Heart right ventricle (tissue), 16 donors: ENCODE data around the gene PDLIM3. TPM values are rescaled to one million over a fixed set of nuclear protein-coding genes. Genes with fewer than 3 reads are reported as not detected.
A peak's percentile ranks its signal among the peaks of the same experiment; 100 is the strongest.

Source experiments
- ATAC-seq, 8 donors: fragments of 200-7000 bp; cut with Tn5 transposase; one replicate each; pipeline ENCODE4 v1.9.1; 2020; ENCODE audit warnings: mild to moderate bottlenecking in 8 of 8, moderate library complexity in 8 of 8, moderate number of reproducible peaks in 1 of 8
- DNase-seq, 2 donors: peaks; one replicate each; pipeline ENCODE4 v3.0.0-alpha.2; 2020
- H3K27ac ChIP-seq, 10 donors: fragments of 200-600 bp; sonication (generic) in 2 of 10; one replicate each; pipeline versions ENCODE4 v1.5.0 to v1.8.0; 2020 to 2022; ENCODE audit warnings: mild to moderate bottlenecking in 3 of 10
- H3K27me3 ChIP-seq, 7 donors: fragments of 200-600 bp; one replicate each; pipeline ENCODE4 v1.8.0; 2021 to 2022; ENCODE audit warnings: mild to moderate bottlenecking in 2 of 7
- H3K36me3 ChIP-seq, 9 donors: fragments of 200-600 bp; sonication (generic) in 1 of 9; one replicate each; pipeline versions ENCODE4 v1.5.0 to v1.8.0; 2020 to 2022; ENCODE audit warnings: mild to moderate bottlenecking in 2 of 9
- H3K4me1 ChIP-seq, 9 donors: fragments of 200-600 bp; sonication (generic) in 1 of 9; one replicate each; pipeline versions ENCODE4 v1.5.0 to v1.8.0; 2020 to 2022; ENCODE audit warnings: mild to moderate bottlenecking in 4 of 9
- H3K4me3 ChIP-seq, 10 donors: fragments of 200-600 bp; sonication (generic) in 2 of 10; one replicate each; pipeline versions ENCODE4 v1.5.0 to v1.8.0; 2020 to 2022; ENCODE audit warnings: mild to moderate bottlenecking in 7 of 10, moderate library complexity in 2 of 10
- H3K9me3 ChIP-seq, 11 donors: fragments of 200-600 bp in 10 of 11; sonication (generic) in 2 of 11; one replicate each; pipeline versions ENCODE4 v1.5.0 to v1.8.0; 2013 to 2022; ENCODE audit warnings: mild to moderate bottlenecking in 2 of 11, control low read depth in 1 of 11, moderate library complexity in 1 of 11
- WGBS, 2 donors: extraction: QIAGEN DNeasy Blood & Tissue Kit; methylation state at CpG; one replicate each; pipeline ENCODE4 v1.1.7; 2013; ENCODE audit warnings: inconsistent platforms in 1 of 2; 5-methylcytosine and 5-hydroxymethylcytosine counted together
- intact Hi-C, 10 donors: fragments of 100-400 bp; cut with DNase I; formaldehyde crosslinking; loops; one replicate each; pipeline versions ENCODE4 v1.11.1 to v1.14.2; 2022
- polyA plus RNA-seq, 2 donors: library from polyadenylated mRNA; stranded (reverse); fragments of 200-250 nt; gene quantifications; one replicate each; pipeline ENCODE4 v1.2.3, GENCODE V29; 2013
- total RNA-seq, 10 donors: library from RNA; stranded (reverse); fragmentation: NEBNext Ultra II Directional in 3 of 10; extraction: Animal tissue kit (Norgen Biotek cat#: 25700) in 3 of 10; gene quantifications; one replicate each; pipeline versions ENCODE4 v1.2.1 to v1.2.4, GENCODE V29; 2021 to 2023
- TF ChIP-seq, protein P1 (sequence below), 9 donors: fragments of 200-600 bp; sonication (generic) in 2 of 9; IDR thresholded peaks; one replicate each; pipeline versions ENCODE4 v1.5.0 to v1.8.0; 2021 to 2022; ENCODE audit warnings: antibody characterized with exemption in 9 of 9, mild to moderate bottlenecking in 5 of 9, moderate library complexity in 1 of 9
- donor health status: Arrhythmogenic right ventricular cardiomyopathy.
- donor health status: ischemic (EF 13 %, LVEDD 7.1; RV severe dilation, severe dysfunction).
- donor health status: healthy with polysubstance abuse.
- donor health status: DM: no; HTN: yes; CAD: no.
- donor health status: DM: no; HTN: no; CAD: no.
- donor health status: ischemic (EF 25% LVEDD 6.9; RV normal size, moderate dysfunction).
- donor health status: ischemic (EF 25% LVEDD 5.7; RV mildly dilated, moderate dysfunction).
- donor health status: healthy.
- donor health status: DM: yes; HTN: yes; CAD: no.
- donor health status: Ischemic cardiomyopathy.
- donor health status: ischemic (EF 35%, LVEDD 5.7; RV mildly dilated, moderate dysfunction).
- donor health status: nonischemic (EF 11% LVEDD 7.7; RV severe dilation, severe dysfunction).
- donor health status: DM: yes; HTN: yes; CAD: no.
- donor health status: PGD.
- donor health status: ischemic (EF 29% LVEDD 5.4; RV normal size, mild dysfunction).
- donor health status: nonischemic (EF 23%, LVEDD 6.1; RV moderate dilation, normal function).

Gene PDLIM3
- total and polyA plus RNA-seq, 12 donors, result 112 to 846 (median 292) TPM

DNA sequence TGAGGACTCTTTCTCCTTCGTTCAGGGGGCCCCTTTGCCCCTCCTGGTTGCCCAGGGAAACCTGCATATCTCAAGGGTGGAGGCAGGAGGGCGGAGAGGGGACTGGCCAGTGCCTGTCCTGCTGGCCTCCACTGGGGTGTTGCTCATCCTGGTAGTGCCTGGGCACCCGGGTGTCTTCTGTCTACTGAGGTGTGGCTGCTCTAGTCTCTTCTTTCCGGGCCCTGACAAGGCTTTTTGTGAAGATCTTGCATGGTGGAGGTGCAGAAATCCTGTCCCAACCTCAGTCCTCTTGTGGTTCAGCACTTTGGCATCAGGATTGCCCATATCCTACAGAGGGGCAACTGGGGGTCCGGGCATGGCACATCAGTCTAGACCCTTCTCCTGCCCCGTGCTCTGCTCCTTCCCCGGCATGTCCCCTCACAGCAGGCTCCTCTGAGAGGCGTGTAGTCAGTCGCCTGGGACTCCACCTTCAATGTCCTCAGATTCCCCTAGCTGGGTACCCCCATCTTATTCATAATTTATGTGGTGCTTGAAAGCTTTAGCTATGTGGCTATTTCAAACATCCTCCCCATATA, 65.6 kb downstream of the PDLIM3 start:
- 69 to 72% methylated on average over 9 of the region's 9 CpGs for whole genome bisulfite sequencing, 2 donors
- no peak for DNase-seq
- no peaks in the 10 kb centered on the region for H3K9me3 ChIP-seq

GRCh38 chr4:185468999-185469398, 66.3 kb downstream of the PDLIM3 start:
- H3K27ac ChIP-seq, result no peak overlapping the region
- no peak overlapping the region for H3K4me3 ChIP-seq
- H3K4me1 ChIP-seq, result peaks cover 0 to 22% (median 12%) of the 10 kb centered on the region in 9 donors
- no peaks in the 10 kb centered on the region for H3K9me3 ChIP-seq
- peaks cover 0 to 37% (median 0%) of the 10 kb centered on the region in 7 donors for H3K27me3 ChIP-seq
- TF ChIP-seq, protein P1, sequence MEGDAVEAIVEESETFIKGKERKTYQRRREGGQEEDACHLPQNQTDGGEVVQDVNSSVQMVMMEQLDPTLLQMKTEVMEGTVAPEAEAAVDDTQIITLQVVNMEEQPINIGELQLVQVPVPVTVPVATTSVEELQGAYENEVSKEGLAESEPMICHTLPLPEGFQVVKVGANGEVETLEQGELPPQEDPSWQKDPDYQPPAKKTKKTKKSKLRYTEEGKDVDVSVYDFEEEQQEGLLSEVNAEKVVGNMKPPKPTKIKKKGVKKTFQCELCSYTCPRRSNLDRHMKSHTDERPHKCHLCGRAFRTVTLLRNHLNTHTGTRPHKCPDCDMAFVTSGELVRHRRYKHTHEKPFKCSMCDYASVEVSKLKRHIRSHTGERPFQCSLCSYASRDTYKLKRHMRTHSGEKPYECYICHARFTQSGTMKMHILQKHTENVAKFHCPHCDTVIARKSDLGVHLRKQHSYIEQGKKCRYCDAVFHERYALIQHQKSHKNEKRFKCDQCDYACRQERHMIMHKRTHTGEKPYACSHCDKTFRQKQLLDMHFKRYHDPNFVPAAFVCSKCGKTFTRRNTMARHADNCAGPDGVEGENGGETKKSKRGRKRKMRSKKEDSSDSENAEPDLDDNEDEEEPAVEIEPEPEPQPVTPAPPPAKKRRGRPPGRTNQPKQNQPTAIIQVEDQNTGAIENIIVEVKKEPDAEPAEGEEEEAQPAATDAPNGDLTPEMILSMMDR (IDR thresholded peaks at IDR 0.05), result no peak
- no peak for ATAC-seq
- intact Hi-C loops, result loop anchor here in 1 of 10 donors (5.0 kb wide), 1 partner anchor 42 kb away; the partner anchor contains the start of gene UFSP2
- no peak for DNase-seq
- no peaks in the 10 kb centered on the region for H3K36me3 ChIP-seq
- WGBS, 2 donors, result 84 to 90% methylated on average over 2 of the region's 2 CpGs

More for the DNA sequence above, 65.6 kb downstream of the PDLIM3 start:
- intact Hi-C loops, result loop anchor here in 9 of 10 donors (2.0 to 10.0 kb wide), 12 partner anchors 38 to 568 kb away; partner anchors contain the start of genes PDLIM3 (in 3 of the 9), ANKRD37 (in 1 of the 9), LRP2BP (in 1 of the 9) and UFSP2 (in 1 of the 9)
- peaks cover 0 to 37% (median 0%) of the 10 kb centered on the region in 7 donors for H3K27me3 ChIP-seq
- no peak overlapping the region for H3K4me3 ChIP-seq
- no peaks in the 10 kb centered on the region for H3K36me3 ChIP-seq
- peak in 1 of 8 donors; percentile 11 for ATAC-seq
- H3K27ac ChIP-seq, result no peak overlapping the region
- peaks cover 0 to 22% (median 12%) of the 10 kb centered on the region in 9 donors for H3K4me1 ChIP-seq
- TF ChIP-seq, protein P1 (IDR thresholded peaks at IDR 0.05), result no peak

DNA sequence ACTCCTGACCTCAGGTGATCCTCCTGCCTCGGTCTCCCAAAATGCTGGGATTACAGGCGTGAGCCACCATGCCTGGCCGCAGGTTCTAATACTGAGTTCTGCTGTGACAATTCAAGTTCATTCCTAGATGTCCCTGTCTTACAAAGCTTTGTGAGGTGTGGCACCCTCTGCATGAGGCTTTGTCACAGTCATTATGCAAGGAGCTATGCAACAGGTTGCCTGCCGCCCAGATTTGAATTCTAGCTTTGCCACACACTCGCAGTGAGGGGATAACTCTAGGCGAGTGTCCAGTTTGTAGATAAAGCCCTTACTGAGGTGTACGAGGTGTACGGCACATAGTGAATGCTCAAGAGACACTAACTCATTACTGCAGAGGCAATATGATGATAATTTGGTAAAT, 67.3 kb downstream of the PDLIM3 start:
- intact Hi-C loops, result loop anchor here in 1 of 10 donors (5.0 kb wide), 1 partner anchor 41 kb away; the partner anchor contains the start of gene UFSP2
- Histone ChIP-seq H3K27me3 (peaks cover 0 to 29% (median 0%) of the 10 kb centered on the region in 7 donors), H3K9me3 (no peaks in the 10 kb centered on the region), H3K36me3 (no peaks in the 10 kb centered on the region), H3K27ac (no peak overlapping the region), H3K4me3 (no peak overlapping the region), H3K4me1 (peaks cover 0 to 22% (median 12%) of the 10 kb centered on the region in 9 donors)
- no peak for DNase-seq
- TF ChIP-seq, protein P1 (IDR thresholded peaks at IDR 0.05), result no peak
- 82 to 89% methylated on average over 8 of the region's 8 CpGs for WGBS, 2 donors
- ATAC-seq, result no peak

DNA sequence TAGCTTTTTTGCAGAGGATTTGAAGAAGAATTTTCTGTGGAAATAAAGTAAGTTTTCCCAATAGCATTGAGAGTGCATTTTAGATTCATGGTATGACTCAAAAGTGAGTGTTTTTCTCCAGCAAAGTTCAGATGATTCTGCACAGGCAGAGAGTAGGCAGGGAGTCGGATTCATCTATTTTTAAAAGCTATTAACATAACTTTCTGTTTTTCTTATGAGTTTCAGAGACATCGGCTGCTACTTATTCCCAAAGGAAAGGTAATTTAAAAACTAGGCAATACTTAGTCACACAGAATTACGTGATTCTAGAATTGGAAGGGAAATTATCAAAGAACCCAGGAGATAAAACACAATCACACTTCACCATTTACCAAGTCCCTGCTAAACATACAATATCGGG, 68.2 kb downstream of the PDLIM3 start:
- WGBS, 2 donors, result 57 to 73% methylated on average over 4 of the region's 4 CpGs

More for the DNA sequence above, 68.2 kb downstream of the PDLIM3 start:
- Histone ChIP-seq H3K4me3 (no peak overlapping the region), H3K36me3 (no peaks in the 10 kb centered on the region), H3K27ac (no peak overlapping the region), H3K27me3 (peaks cover 0 to 20% (median 0%) of the 10 kb centered on the region in 7 donors), H3K9me3 (no peaks in the 10 kb centered on the region), H3K4me1 (peaks cover 0 to 16% (median 10%) of the 10 kb centered on the region in 9 donors)
- intact Hi-C loops, result loop anchor here in 1 of 10 donors (5.0 kb wide), 1 partner anchor 40 kb away; the partner anchor contains the start of gene UFSP2
- TF ChIP-seq, protein P1 (IDR thresholded peaks at IDR 0.05), result no peak
- DNase-seq (no peak), ATAC-seq (no peak)
